B cell (primary cell): Measurements from ENCODE around the gene STK17B. TPM values are rescaled to one million over a fixed set of nuclear protein-coding genes. Genes with fewer than 3 reads are reported as not detected.

Experiments
- ATAC-seq: fragments of 200-7000 bp; cut with Tn5 transposase; one replicate; pipeline ENCODE4 v1.10.0; 2021; ENCODE audit warnings: low read depth, mild to moderate bottlenecking, moderate number of reproducible peaks, moderate library complexity
- CTCF ChIA-PET: fragments of 350-600 bp; sonication (Branson Sonifier 250); formaldehyde crosslinking; loops from one replicate; lab custom pipeline; 2021; ENCODE audit warnings: antibody characterized with exemption, inconsistent platforms; lab: Charles Lee
- POLR2A ChIA-PET: fragments of 350-600 bp; sonication (Branson Sonifier 250); formaldehyde crosslinking; loops from one replicate; lab custom pipeline; 2021; ENCODE audit warnings: antibody characterized with exemption; lab: Charles Lee
- DNase-seq: peaks from one replicate; pipeline ENCODE4 v3.0.0; 2013
- H2AFZ ChIP-seq: 2 replicates; pipeline ENCODE4 v1.6.1; 2012; ENCODE audit warnings: mild to moderate bottlenecking, low read depth, low read length; ENCODE audit not compliant: insufficient read depth, poor library complexity, severe bottlenecking
- H3K27ac ChIP-seq, 2 donors: 1 replicate in 1 of 2; 2 replicates in 1 of 2; pipeline ENCODE4 v1.5.1; 2012 to 2013; ENCODE audit warnings: low read length in 2 of 2, mild to moderate bottlenecking in 2 of 2, moderate library complexity in 1 of 2
- H3K27me3 ChIP-seq, 4 experiments: fragments of 200-600 bp in 1 of 4; sonication (generic) in 1 of 4; replicated peaks in 1 of 4; 1 replicate in 2 of 4; 2 replicates in 2 of 4; pipeline versions ENCODE4 v1.6.1 to v1.7.0; 2013 to 2016; ENCODE audit warnings: low read length in 3 of 4, mild to moderate bottlenecking in 2 of 4, mixed read lengths in 1 of 4, moderate library complexity in 1 of 4; ENCODE audit not compliant: insufficient read depth in 4 of 4, control insufficient read depth in 3 of 4; ENCODE audit errors: control extremely low read depth in 1 of 4
- H3K36me3 ChIP-seq, 2 experiments: replicated peaks in 1 of 2; 1 replicate in 1 of 2; 2 replicates in 1 of 2; pipeline versions ENCODE4 v1.6.1 to v1.7.1; 2013; ENCODE audit warnings: low read length in 1 of 2; ENCODE audit not compliant: insufficient read depth in 2 of 2, control insufficient read depth in 1 of 2; ENCODE audit errors: control extremely low read depth in 1 of 2, extremely low read depth in 1 of 2
- H3K4me1 ChIP-seq, 2 donors: fragments of 200-600 bp in 1 of 2; sonication (generic) in 1 of 2; 1 replicate in 1 of 2; 2 replicates in 1 of 2; pipeline versions ENCODE4 v1.5.1 to v1.6.1; 2013 to 2017; ENCODE audit warnings: low read length in 2 of 2; ENCODE audit not compliant: control insufficient read depth in 2 of 2, insufficient read depth in 2 of 2
- H3K4me2 ChIP-seq: replicated peaks from 2 replicates; pipeline ENCODE3; 2012; ENCODE audit warnings: mild to moderate bottlenecking, low read depth, low read length; ENCODE audit not compliant: poor library complexity, severe bottlenecking
- H3K4me3 ChIP-seq, 5 experiments: fragments of 200-600 bp in 1 of 5; sonication (generic) in 1 of 5; 1 replicate in 3 of 5; 2 replicates in 2 of 5; pipeline versions ENCODE4 v1.5.1 to v1.7.0; 2011 to 2016; ENCODE audit warnings: low read length in 4 of 5, mild to moderate bottlenecking in 4 of 5, low read depth in 2 of 5, control low read depth in 1 of 5, moderate library complexity in 1 of 5; ENCODE audit not compliant: insufficient read depth in 1 of 5; ENCODE audit errors: control extremely low read depth in 1 of 5, extremely low read depth in 1 of 5
- H3K79me2 ChIP-seq: fragments of 200-600 bp; sonication (generic); one replicate; pipeline ENCODE4 v1.6.0; 2016; ENCODE audit warnings: low read length; ENCODE audit not compliant: control insufficient read depth, insufficient read depth
- H3K9ac ChIP-seq: fragments of 200-600 bp; sonication (generic); 2 replicates; pipeline ENCODE4 v1.6.1; 2017; ENCODE audit warnings: mild to moderate bottlenecking, low read length, moderate library complexity
- H3K9me3 ChIP-seq, 3 donors: one replicate each; pipeline versions ENCODE4 v1.6.1 to v1.7.1; 2013; ENCODE audit warnings: low read length in 2 of 3; ENCODE audit not compliant: control insufficient read depth in 2 of 3, insufficient read depth in 1 of 3; ENCODE audit errors: control extremely low read depth in 1 of 3
- H4K20me1 ChIP-seq: 2 replicates; pipeline ENCODE4 v1.6.0; 2012; ENCODE audit warnings: mild to moderate bottlenecking, low read length; ENCODE audit not compliant: insufficient read depth, control insufficient read depth, poor library complexity, severe bottlenecking
- H3K27ac Mint-ChIP-seq: one replicate; pipeline ENCODE4 v1.8.0; 2021; ENCODE audit warnings: mixed read lengths
- H3K27me3 Mint-ChIP-seq: one replicate; pipeline ENCODE4 v1.8.0; 2021; ENCODE audit warnings: mixed read lengths
- H3K4me1 Mint-ChIP-seq: one replicate; pipeline ENCODE4 v1.8.0; 2021; ENCODE audit warnings: mixed read lengths
- H3K4me3 Mint-ChIP-seq: one replicate; pipeline ENCODE4 v1.8.0; 2021; ENCODE audit warnings: mixed read lengths
- H3K9me3 Mint-ChIP-seq: one replicate; pipeline ENCODE4 v1.8.0; 2022; ENCODE audit warnings: mixed read lengths; ENCODE audit not compliant: insufficient read depth
- EZH2 ChIP-seq: IDR thresholded peaks from 2 replicates; pipeline ENCODE4 v1.6.1; 2012; ENCODE audit warnings: borderline replicate concordance, low read depth, mild to moderate bottlenecking, moderate library complexity, low read length; ENCODE audit not compliant: insufficient read depth, poor library complexity, severe bottlenecking
- WGBS: methylation state at CpG from one replicate; pipeline ENCODE4 v1.1.5; 2013; ENCODE audit warnings: missing lambda C conversion rate; ENCODE audit not compliant: insufficient coverage; 5-methylcytosine and 5-hydroxymethylcytosine counted together
- intact Hi-C: fragments of 100-400 bp; cut with micrococcal nuclease; formaldehyde crosslinking; loops from one replicate; pipeline ENCODE4 v1.10.0; 2022
- polyA plus RNA-seq: library from polyadenylated mRNA; depleted of rRNA; stranded (reverse); fragments of >200 nt; gene quantifications from 2 replicates; pipeline ENCODE4 v1.2.3, GENCODE V29; 2012
- total RNA-seq, 2 donors: library from RNA; stranded (reverse); fragments of 120-200 nt in 1 of 2; gene quantifications; 1 replicate in 1 of 2; 2 replicates in 1 of 2; pipeline versions ENCODE4 v1.2.3 to v1.2.4, GENCODE V29; 2013 to 2022
- TF ChIP-seq, protein P1 (sequence below): fragments of 200-600 bp; IDR thresholded peaks from one replicate; pipeline ENCODE4 v1.8.0; 2022; ENCODE audit warnings: antibody characterized with exemption, mild to moderate bottlenecking

STK17B gene
- total and polyA plus RNA-seq, 2 donors (not counting 1 experiment from before 2014, with no cell fraction given): 120 to 249 TPM

DNA sequence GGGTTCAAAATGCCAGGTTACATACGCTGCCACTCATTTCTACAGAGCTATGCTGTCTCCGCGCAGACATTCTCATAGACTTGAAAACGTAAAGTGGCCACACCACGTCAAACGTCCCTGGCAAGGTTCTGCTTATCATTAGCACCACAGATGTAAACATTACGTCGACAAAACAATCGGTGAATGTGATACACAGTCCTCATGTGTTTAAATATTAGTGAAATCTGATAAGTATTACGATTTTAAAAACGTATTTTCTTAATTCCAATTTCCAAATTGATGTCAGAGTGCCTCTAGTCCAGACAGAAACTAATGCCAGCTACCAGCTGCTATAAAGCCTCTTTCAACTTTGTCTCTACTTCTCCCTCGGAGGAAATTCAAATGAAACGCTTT lies 1.2 kb downstream of the STK17B start:
- H3K27me3 Mint-ChIP-seq: no peaks in the 10 kb centered on the region
- H3K9me3 Mint-ChIP-seq: no peaks in the 10 kb centered on the region
- H3K4me3 Mint-ChIP-seq: peak overlapping the region; percentile 100
- Histone ChIP-seq H3K4me1 (peaks cover 53 to 55% of the 10 kb centered on the region in 2 donors), H3K27ac (peak overlapping the region; percentile 93 to 99), H3K4me3 (peak overlapping the region; percentile 94 to 100 (median 98)), H3K4me2 (peak overlapping the region; percentile 76), H3K9me3 (no peaks in the 10 kb centered on the region), H3K79me2 (peaks cover 94% of the 10 kb centered on the region), H3K36me3 (peaks cover 0 to 18% of the 10 kb centered on the region in 2 experiments), H2AFZ (no peak overlapping the region), H4K20me1 (peaks cover 50% of the 10 kb centered on the region), H3K27me3 (no peaks in the 10 kb centered on the region), H3K9ac (peak overlapping the region; percentile 100)
- ATAC-seq: peak; percentile 11
- peak; percentile 76 for DNase-seq
- peaks cover 59% of the 10 kb centered on the region for H3K4me1 Mint-ChIP-seq
- WGBS: 3% methylated on average over 4 of the region's 13 CpGs
- peak overlapping the region; percentile 99 for H3K27ac Mint-ChIP-seq
- ChIA-PET CTCF (interaction anchor here (0.5 to 4.3 kb wide), 17 partner anchors 17 to 167 kb away, joined by 3 to 53 read pairs (median 4); partner anchors contain the start of gene DNAH7), POLR2A (interaction anchor here (0.8 to 4.0 kb wide), 12 partner anchors 8 to 167 kb away, joined by 3 to 34 read pairs (median 6); no protein-coding TSS in a partner anchor)
- TF ChIP-seq, protein P1, sequence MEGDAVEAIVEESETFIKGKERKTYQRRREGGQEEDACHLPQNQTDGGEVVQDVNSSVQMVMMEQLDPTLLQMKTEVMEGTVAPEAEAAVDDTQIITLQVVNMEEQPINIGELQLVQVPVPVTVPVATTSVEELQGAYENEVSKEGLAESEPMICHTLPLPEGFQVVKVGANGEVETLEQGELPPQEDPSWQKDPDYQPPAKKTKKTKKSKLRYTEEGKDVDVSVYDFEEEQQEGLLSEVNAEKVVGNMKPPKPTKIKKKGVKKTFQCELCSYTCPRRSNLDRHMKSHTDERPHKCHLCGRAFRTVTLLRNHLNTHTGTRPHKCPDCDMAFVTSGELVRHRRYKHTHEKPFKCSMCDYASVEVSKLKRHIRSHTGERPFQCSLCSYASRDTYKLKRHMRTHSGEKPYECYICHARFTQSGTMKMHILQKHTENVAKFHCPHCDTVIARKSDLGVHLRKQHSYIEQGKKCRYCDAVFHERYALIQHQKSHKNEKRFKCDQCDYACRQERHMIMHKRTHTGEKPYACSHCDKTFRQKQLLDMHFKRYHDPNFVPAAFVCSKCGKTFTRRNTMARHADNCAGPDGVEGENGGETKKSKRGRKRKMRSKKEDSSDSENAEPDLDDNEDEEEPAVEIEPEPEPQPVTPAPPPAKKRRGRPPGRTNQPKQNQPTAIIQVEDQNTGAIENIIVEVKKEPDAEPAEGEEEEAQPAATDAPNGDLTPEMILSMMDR: no peak
- no peak for TF ChIP-seq EZH2
- intact Hi-C loops: loop anchor here (1.0 to 10.0 kb wide), 6 partner anchors 10 to 1345 kb away; partner anchors contain the start of genes MOB4 and SLC39A10

DNA sequence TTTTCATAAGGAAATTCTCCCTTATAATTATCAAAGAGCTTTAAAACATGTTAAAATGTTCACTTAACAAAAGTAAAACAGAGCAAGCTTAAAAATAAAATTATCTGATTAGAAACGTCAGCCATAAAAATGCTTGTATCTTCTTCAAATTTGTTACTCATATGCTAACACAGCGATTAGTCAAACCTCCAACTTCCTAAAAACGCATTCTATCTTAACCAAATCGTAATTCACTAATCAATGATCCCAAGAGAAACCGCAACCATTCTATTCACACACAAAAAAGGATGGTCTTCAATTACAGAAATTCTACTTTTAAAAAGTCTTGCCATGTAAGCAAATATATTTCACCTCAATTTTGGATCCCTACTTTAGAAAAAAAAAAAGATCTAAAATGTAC lies 1.9 kb downstream of the STK17B start:
- Histone ChIP-seq H3K27me3 (no peaks in the 10 kb centered on the region), H3K27ac (peak overlapping the region; percentile 93 to 99), H3K4me2 (peak overlapping the region; percentile 76), H3K9me3 (no peaks in the 10 kb centered on the region), H3K9ac (peak overlapping the region; percentile 100), H3K79me2 (peaks cover 98% of the 10 kb centered on the region), H3K36me3 (peaks cover 0 to 21% of the 10 kb centered on the region in 2 experiments), H3K4me1 (peaks cover 54 to 55% of the 10 kb centered on the region in 2 donors), H2AFZ (no peak overlapping the region), H4K20me1 (peaks cover 57% of the 10 kb centered on the region), H3K4me3 (peak overlapping the region; percentile 94 to 100 (median 98))
- 0% methylated on average over 5 of the region's 5 CpGs for WGBS
- peak overlapping the region; percentile 100 for H3K4me3 Mint-ChIP-seq
- CTCF ChIA-PET: interaction anchor here (0.9 to 4.3 kb wide), 13 partner anchors 38 to 167 kb away, joined by 3 to 53 read pairs (median 5); partner anchors contain the start of gene DNAH7
- H3K4me1 Mint-ChIP-seq: peaks cover 60% of the 10 kb centered on the region
- intact Hi-C loops: no loop called here
- TF ChIP-seq, protein P1: no peak
- no peak for TF ChIP-seq EZH2
- POLR2A ChIA-PET: interaction anchor here (0.5 to 4.0 kb wide), 9 partner anchors 7 to 107 kb away, joined by 3 to 34 read pairs (median 7); no protein-coding TSS in a partner anchor
- no peaks in the 10 kb centered on the region for H3K27me3 Mint-ChIP-seq
- H3K27ac Mint-ChIP-seq: peak overlapping the region; percentile 99
- no peak for ATAC-seq
- DNase-seq: peak; percentile 46
- no peaks in the 10 kb centered on the region for H3K9me3 Mint-ChIP-seq
